OCI-LY1 (cell line): ENCODE measurements around the gene GLUD1.
"Not testable (repeated sequence)": the region's sequence is repeated elsewhere in the genome, so short reads cannot be mapped to it uniquely, and the experiment has no call there.

Experiments used
- CTCF ChIP-seq: fragments of 200-600 bp; sonication (generic), shearing (Covaris generic); IDR thresholded peaks from 2 replicates; pipeline ENCODE4 v1.5.1; 2017; ENCODE audit warnings: mild to moderate bottlenecking, antibody characterized with exemption, low read length, moderate library complexity, mixed read lengths
- EZH2 ChIP-seq: fragments of 200-600 bp; sonication (generic), shearing (Covaris generic); IDR thresholded peaks from 2 replicates; pipeline ENCODE4 v1.8.0; 2017; ENCODE audit warnings: borderline replicate concordance, mixed run types, mild to moderate bottlenecking, antibody characterized with exemption, low read length, moderate library complexity, mixed read lengths

- not testable (repeated sequence) for TF ChIP-seq CTCF, EZH2
Observed at GRCh38 chr10:87083576-87084290, 10.9 kb downstream of the GLUD1 start.
